Fibroblast of skin of left quadriceps (primary cell): ENCODE results near the gene UMAD1.
A peak's percentile ranks its signal among the peaks of the same experiment; 100 is the strongest.

ENCODE experiments used
- DNase-seq, 2 experiments: peaks; one replicate each; pipeline ENCODE4 v3.0.0-alpha.2; 2013; ENCODE audit warnings: low read depth in 2 of 2

Gene UMAD1

DNA sequence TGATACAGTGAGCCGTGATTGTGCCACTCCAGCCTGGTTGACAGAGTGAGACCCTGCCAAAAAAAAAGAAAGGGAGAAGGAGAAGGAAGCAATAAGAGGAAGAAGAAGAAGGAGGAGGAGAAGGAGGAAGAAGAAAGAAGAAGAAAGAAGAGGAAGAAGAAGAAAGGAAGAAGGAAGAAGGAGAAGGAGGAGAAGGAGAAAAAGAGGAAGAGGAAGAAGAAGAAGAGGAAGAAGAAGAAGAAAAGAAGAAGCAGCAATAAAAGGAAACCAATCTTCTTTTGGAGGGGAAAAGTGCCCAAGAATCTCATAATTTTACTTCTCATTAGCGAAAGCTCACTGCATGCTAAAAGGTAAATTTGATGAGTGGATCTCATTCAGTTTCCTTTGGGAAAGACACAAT is 242.3 kb downstream of the UMAD1 start:
- no peak for DNase-seq

DNA sequence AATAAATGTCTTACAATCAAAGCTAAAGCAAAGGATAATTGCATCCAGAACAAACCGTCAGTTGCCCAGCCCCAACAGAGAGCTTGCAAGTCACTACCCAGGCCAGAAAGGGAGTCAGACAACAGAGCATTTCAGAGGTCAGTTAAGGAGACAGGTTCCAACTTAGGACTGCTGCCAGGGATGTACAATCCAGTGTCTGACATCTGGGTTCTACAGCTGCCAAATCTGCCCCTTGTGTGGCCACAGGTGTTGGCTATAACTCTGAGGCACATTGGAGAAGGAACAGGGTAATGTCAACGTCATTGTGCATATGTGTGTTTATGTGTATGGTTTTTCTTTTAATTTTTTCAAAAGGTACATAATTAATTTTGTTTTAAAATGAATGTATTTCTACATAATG is 242.8 kb downstream of the UMAD1 start:
- DNase-seq = no peak

DNA sequence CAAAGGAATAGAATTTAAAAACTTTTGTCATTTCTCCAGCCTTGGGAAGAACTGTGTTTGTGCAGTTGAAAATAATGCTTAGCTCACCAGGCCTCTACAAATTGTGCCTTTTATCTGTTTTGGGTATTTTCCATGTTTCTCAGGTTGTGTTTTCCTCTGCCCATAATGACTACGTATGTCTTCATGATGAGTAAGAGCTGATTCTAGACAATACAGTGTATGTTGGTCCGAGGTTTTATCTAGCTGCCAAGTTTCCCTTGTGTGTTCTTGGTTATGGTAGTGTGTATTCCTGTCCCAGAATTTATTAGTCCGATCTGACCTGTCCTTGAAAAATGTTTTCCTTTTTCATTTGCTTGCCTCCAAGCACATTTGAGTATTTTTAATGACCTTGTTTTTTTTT is 244.3 kb downstream of the UMAD1 start:
- DNase-seq = no peak

DNA sequence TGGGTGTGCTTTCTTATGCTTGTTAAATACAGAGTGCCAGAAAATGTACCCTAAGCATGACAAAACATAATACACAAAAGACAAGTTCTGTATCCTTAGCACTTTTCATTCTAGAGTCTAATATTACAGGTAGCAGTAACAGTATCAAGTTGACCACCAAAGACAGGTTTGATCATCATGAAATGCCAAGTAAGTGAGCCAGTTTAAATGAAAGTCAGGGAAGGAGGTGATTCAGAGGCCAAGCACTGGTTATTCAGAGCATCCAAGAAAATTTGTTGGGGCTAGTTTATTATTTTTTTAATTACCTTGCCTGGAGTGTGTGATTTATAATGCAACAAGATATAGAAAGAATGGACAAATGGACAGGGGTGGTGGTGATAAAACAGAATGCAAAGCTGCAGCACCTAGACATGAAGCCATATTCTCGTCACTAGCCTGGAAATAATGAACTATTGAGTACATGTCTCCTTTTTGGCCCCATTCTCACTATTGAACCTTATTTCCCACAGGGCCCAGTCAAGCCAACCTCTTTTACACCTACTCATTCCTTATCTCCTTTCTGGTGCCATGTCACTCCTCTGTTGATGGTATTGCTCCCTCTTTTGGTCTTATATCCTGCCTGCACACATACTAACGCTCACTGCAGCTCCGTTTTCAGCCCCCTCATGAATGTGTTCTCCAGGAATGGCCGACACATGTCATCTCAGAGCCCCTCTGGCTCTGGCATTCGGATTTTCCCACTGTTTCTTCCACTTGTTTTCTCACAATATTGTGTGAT is 249.4 kb downstream of the UMAD1 start:
- DNase-seq = no peak

DNA sequence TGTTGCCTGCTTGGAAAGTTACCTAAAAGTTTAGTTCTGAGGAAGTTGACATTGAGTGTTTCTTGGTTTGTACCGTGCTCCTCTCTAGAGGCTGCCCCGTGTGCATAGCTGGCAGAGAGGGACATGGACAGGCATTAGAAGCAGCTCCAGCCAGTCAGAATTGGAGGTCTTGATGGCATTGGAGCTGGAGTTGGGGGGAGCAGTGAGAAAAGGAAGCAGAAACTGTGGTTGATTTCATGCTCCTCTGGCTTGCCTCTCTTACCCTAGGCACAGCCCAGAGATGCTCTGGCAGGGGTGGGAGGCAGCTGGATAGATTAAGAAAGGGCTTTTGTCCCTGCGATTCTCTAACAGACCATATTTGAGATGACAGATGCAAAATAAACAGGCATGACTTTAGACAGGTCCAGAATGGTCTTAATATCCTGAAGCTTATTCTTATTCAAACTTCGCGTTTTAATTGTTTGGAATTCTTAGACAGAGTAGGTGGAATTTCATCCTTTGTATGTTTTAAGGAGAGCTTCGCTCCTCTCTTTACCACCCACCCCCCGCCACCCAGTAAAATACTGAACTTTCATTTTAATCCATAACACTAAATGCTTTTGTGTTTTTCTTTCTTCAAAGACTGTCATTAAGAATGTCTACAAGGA is 254.6 kb downstream of the UMAD1 start:
- no peak for DNase-seq

DNA sequence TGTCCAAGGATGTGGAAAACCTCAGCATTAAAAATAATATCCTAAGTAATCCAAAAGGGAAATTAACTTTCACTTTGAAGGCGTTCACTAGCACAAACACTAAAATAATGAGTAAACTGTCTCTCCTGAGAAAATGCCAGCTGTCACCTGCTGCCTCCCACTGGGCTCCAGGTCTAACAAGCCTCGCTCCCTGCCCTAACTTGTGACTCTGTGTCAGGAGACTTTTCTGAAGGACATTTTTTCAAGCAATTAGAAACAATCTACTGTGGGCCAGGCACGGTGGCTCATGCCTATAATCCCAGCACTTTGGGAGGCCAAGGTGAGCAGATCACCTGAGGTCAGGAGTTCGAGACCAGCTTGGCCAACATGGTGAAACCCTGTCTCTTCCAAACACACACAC is 255.2 kb downstream of the UMAD1 start:
- no peak for DNase-seq

DNA sequence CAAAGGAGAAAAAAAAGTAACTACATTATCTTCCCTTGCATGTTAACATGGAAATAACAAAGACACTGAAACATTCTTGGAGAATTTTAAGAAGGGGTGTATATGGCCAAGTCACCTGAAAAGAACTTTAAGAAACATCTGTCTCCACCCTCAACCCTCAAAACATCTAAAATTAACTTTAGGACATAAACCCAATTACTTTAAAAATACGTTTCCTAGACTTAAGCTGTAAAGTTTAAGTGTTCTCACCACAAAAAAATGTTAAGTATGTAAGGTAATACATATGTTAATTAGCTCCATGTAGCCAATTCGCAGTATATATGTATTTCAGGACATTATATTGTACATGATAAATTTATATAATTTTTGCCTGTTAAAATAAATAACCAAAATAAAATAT is 257.0 kb downstream of the UMAD1 start:
- DNase-seq = no peak

DNA sequence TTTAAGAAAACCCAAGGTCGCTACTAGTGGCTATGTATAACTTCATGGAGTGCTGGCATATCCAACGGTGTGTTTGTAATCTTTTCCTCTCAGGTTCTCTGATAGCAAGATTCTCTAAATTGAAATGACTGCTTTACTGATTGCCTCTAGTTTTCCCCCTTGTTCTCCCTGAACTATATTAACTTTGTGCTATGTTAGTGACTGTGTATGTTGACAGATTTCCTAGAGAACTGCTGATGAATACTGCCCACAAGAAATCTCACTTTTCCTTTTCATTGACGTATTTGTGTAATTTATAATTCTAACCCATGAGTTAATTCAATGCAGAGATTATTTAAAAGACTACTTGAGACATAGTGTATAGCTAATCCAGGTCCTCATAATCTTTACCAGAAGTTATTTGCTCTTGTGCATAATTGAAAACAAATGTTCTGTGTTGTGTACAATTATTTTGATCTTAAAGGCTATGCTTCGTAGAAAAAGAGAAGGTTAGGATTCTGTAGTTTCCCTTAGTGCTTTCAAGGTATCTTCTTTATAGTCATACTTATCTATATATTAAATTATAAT is 257.5 kb downstream of the UMAD1 start:
- peak; percentile 56 to 66 for DNase-seq

DNA sequence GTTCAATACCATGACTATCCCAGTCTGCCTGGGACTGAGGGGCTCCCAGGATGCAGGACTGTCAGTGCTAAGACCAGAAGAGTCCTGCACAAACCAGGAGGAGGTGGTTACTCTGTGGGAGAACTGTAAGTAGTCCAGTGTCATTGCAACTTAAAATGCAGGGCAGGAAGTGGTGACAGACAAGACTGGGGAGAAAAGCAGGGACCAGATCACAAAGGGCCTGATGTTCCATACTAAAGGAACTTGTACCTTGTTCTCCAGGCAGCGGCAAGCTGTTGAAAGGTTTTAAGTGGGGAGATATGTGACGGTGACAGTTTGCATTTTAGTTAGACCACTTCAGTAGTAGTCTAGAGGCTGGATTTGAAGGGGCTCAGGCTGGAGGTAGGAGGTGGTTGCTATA is 262.3 kb downstream of the UMAD1 start:
- no peak for DNase-seq

DNA sequence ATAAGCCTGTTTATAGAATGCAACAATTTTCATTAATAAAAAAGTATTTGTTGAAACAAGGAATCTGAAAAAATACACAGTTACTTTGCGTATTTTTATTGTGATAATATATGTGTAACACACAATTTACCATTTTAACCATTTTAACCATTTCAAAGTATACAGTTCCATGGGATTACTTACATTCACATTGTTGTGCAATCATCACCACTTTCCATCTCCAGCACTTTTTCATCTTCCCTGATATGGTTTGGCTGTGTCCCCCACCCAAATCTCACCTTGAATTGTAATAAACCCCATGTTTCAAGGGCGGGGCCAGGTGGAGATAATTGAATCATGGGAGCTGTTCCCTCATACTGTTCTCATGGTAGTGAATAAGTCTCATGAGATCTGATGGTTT is 266.8 kb downstream of the UMAD1 start:
- DNase-seq = no peak

DNA sequence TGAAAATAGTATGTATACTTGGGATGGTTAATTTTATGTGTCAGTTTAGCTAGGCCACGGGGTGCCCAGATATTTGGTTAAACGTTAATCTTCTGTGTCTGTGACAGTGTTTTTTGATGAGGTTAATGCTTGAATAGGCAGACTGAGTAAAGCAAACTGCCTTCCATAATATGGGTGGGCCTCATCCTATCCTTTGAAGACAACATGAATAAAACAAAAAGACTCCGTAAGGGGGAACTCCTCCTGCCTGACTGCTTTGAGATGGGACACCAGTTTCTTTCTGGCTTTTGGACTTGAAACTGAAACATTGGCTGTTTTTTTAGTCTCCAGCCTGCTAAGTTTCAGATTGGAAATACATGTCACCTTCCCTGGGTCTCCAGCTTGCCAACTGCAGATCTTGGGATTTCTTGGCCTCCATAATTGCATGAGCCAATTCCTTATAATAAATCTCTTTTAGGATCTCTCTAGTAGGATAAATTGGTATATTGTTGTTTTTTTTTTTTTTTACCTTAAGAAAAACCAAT is 268.1 kb downstream of the UMAD1 start:
- DNase-seq = no peak

DNA sequence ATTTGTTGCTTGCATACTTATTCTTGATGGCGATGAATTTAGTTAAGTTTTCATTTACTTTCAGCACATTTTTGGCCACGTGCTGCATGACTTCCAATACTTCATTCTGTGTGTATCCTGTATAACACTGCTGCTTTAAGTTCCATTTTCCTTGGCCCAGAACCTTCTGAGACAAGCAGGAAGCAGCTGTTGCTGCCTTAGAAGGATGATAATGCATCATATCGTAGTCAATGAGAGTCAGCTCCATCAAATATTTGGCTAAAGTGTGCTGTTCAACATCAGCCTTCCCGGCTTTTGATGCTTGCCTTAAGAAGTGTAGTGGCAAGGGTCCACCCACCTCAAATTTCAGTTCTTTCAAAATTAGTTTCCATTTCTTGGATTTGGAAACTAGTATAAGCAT is 268.8 kb downstream of the UMAD1 start:
- no peak for DNase-seq

DNA sequence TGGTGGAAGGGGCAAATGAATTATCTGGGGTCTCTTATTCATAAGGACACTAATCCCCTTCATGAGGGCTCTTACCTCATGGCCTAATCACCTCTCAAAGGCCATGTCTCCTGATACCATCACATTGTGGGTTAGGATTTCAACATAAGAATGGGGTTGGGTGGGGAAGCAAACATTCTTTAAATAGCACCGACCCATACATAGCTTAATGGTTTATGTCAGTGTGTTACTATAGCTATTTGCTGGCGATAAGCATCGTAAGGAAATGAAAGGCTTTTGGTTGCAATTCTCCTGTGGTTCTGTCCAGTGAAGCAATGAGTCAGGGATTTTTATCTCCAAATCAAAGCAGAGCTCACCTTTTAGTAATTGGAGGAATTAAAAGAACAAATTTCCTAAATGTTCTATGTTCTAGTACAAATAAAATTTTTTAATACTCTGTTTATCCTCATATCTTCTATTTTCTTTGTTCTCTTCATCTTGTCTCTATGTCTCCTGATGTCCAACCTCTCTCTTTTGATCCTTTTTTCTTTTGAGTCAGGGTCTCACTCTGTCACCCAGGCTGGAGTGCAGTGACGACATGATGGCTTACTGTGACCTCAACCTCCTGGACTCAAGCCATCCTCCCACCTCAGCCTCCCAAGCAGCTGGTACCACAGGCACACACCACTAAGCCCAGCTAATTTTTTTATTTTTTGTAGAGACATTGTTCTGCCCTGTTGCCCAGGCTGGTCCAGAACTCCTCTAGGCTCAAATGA is 271.0 kb downstream of the UMAD1 start:
- peak; percentile 61 to 63 for DNase-seq

DNA sequence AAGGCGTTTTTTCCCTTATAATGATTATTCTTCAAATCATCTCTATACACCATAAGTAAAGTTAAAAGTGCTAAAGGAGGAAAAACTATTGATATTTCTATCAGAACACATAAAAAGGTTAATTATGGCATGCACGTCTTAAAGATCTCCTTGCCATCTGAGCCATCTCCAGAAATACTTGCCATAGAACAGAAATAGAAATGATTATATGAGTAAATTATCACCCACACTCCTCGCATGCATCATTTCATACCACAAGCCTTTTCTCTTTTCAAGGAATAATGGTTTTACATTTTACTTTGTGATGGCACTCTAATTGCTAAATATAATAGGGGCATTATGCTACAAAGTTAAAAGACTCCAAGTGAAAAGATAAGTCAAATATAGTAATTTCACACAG is 272.4 kb downstream of the UMAD1 start:
- no peak for DNase-seq

DNA sequence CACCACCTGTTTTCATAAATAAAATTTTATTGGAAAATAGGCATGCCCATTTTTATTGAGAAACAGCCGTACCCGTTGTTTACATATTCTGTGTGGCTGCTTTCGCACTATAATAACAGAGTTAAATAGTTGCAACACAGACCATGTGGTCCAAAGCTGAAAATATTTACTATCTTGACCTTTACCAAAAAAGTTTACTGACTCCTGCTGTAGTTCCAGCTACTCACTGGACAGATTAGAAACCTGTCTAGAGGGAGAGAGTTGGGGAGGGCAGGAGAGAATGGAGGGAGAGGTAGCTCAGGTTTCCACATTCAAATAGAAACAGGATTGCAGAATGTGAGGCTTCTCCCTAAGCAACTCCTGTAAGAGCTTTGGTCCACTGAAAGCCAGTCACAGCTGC is 273.0 kb downstream of the UMAD1 start:
- no peak for DNase-seq

DNA sequence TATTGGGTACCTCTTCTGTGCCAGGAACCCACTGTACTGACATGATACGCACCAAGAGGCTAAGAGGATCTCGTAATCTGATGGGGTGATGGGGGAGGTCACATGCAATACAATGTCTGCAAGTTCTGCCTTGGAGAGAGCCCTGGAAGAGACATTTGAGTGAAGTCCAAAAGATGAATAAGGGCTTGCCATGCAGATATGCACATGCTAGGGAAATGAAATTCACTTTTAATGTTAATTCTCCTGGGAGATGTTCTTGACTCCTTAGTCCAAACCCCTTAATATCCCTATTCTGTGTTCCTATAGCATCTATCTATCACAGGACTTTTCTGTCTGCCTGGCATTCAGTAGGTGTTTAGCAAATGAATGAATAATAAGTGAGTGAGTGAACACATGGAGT is 274.0 kb downstream of the UMAD1 start:
- no peak for DNase-seq

DNA sequence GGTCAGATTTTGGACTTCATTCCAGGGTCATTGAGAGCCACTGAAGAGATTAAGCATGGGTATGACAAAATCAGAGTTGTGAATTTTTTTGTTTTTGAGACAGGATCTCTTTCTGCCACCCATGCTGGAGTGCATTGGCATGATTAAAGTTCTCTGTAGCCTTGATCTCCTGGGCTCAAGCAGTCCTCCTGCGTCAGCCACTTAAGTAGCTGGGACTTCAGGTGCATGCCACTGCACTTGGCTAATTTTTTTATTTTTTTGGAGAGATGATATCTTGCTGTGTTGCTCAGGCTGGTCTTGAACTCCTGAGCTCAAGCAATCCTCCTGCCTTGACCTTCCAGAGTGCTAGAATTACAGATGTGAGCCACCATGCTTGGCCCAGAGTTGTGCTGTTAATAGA is 275.5 kb downstream of the UMAD1 start:
- DNase-seq = no peak

DNA sequence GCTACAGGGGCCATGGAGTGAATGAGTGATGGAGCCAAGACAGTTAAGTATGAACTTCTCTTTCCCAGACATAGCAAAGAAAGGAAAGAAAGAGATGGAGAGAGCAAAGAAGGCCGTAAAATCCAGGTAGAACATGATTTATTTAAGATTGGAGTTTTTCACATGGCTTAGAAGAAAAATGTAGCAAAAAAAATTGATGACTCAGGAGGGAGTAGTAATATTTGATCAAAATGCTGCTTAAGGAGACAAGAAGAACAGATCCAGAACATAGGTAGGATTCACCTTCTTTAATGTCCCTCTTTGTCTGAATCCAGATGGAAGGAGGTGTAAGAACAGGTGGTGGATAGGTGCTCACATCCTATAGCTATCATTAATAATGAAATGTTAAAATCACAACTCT is 277.0 kb downstream of the UMAD1 start:
- DNase-seq = no peak

DNA sequence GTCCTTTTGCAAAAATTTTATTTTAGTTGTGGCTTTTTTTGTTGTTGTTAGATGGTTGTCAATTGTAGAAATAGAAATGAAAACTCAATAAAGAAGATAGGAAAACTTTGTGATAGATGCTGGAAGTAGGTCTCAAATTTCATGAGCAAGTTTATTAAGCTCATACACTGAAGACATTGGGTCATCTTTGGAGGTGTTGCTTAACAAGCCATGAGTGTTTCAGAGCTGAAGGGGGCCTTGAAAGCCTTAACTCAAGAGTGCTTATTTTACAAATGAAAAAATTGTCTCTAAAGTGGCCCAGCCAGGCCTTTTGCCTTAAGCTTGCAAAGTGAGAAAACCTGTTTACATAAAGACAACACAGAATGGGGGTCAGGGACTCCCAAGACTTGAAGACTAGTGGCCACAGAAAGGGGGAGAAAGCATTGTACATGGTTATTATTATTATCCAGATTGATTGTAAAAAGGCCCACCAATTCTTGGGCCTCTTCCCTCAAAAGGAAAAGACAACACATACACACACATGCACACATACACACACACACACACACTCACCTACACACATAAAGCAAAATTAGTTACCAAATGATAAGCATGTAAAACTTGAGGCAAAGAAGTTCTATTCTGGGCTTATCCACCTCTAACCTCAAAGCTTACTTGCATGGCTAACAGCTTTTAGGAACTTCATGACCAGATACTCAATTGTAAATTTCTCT is 278.3 kb downstream of the UMAD1 start:
- DNase-seq = no peak

DNA sequence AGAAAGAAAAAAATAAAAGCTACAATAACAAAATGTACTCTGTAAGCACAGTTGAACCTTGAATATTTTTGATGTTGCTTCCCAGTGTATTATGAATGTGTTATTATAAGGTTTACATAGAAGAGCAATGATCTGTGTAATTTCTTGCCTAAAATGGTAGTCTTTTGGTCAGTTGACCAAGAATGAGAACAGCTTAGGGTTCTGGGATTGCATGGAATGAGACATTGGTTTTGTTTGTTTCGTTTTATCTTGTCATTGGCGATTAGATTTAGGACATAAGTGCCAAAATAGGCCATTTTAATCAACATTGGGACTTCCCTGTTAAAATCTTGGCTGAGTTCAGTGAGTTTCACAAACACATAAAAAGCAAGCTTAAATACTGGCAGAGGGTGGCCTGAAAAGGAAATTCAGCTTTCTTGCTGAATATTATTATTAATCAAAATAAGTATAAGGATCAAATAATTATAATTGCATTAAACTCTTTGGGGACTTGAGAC is 278.9 kb downstream of the UMAD1 start:
- DNase-seq = no peak

DNA sequence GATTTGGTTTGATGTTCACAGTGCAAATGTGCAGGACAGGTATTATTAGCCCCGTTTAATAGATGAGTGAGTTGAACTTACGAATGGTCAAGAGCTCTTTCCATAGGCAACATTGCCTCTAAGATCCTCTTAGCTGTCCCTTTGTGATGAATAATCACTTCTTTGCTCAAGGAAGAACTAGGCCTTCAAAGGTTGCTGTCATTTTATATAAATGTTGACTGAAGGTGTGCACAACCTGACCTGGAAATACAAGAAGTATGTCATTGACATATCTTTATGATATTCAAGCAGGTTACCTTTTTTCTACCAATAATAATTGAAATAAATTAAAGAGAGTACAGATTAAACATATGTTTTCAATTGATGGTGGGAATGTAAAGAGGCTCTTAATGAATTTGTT is 279.5 kb downstream of the UMAD1 start:
- DNase-seq = no peak

DNA sequence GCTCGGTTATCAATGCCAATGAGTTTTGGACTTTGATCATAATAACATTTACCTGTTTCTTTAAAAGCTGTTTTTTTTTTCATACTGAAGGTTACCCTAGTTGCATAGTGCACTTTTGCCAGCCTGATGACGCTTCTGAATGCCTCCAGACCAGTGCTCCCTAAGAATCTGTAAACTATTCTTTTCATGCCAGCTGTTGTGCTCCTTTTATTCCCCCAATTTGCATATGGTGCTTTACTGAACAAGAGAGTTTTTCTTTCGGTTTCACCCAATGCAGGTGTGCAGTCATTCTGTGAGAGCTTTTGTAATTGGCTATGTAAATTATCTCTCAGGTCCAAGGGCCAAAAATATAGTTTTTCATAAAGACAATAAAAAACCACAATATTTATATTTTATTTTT is 279.9 kb downstream of the UMAD1 start:
- DNase-seq = no peak
